Osteoblast (primary cell): ENCODE results near the gene MGMT. TPM values are rescaled to one million over a fixed set of nuclear protein-coding genes. Genes with fewer than 3 reads are reported as not detected.

Experiments used
- DNase-seq: peaks from one replicate; pipeline ENCODE4 v3.0.0; 2011; ENCODE audit warnings: low spot score, mixed read lengths; ENCODE audit not compliant: insufficient read length; ENCODE audit errors: missing footprints
- H2AFZ ChIP-seq: 2 replicates; pipeline ENCODE4 v1.6.0; 2011; ENCODE audit warnings: mild to moderate bottlenecking, low read length
- H3K27ac ChIP-seq: 2 replicates; pipeline ENCODE4 v1.5.1; 2011; ENCODE audit warnings: mild to moderate bottlenecking, low read depth, low read length, moderate library complexity
- H3K27me3 ChIP-seq: 2 replicates; pipeline ENCODE4 v1.6.0; 2012; ENCODE audit warnings: mild to moderate bottlenecking, control low read depth, inconsistent platforms, low read length, moderate library complexity; ENCODE audit not compliant: insufficient read depth
- H3K36me3 ChIP-seq: 2 replicates; pipeline ENCODE4 v1.5.1; 2011; ENCODE audit warnings: mild to moderate bottlenecking, low read length, control low read depth, moderate library complexity; ENCODE audit not compliant: insufficient read depth
- H3K4me1 ChIP-seq: 2 replicates; pipeline ENCODE4 v1.5.1; 2011; ENCODE audit warnings: mild to moderate bottlenecking, low read length, control low read depth, moderate library complexity; ENCODE audit not compliant: insufficient read depth
- H3K4me2 ChIP-seq: 2 replicates; pipeline ENCODE4 v1.6.0; 2011; ENCODE audit warnings: mild to moderate bottlenecking, low read length; ENCODE audit not compliant: insufficient read depth
- H3K4me3 ChIP-seq: fragments of 200-600 bp; sonication (generic); 3 replicates; pipeline ENCODE4 v1.5.1; 2012; ENCODE audit warnings: mild to moderate bottlenecking, low read length, inconsistent platforms; ENCODE audit not compliant: insufficient read depth
- H3K79me2 ChIP-seq: 2 replicates; pipeline ENCODE4 v1.6.0; 2012; ENCODE audit warnings: mild to moderate bottlenecking, low read length, control low read depth, inconsistent platforms; ENCODE audit not compliant: insufficient read depth
- H3K9me3 ChIP-seq: 2 replicates; pipeline ENCODE4 v1.5.1; 2011; ENCODE audit warnings: low read depth, low read length, control low read depth
- H4K20me1 ChIP-seq: 2 replicates; pipeline ENCODE4 v1.6.0; 2012; ENCODE audit warnings: mild to moderate bottlenecking, low read length, control low read depth; ENCODE audit not compliant: insufficient read depth
- CTCF ChIP-seq: IDR thresholded peaks from 2 replicates; pipeline ENCODE4 v1.5.1; 2011; ENCODE audit warnings: mild to moderate bottlenecking, low read depth, low read length, moderate library complexity; ENCODE audit errors: extremely low read depth
- total RNA-seq: library from RNA; depleted of rRNA; stranded (reverse); fragments of >200 nt; gene quantifications from 2 replicates; pipeline ENCODE4 v1.2.3, GENCODE V29; 2012

The MGMT gene
- total RNA-seq, 1 donor = 21.0 TPM

GRCh38 chr10:129550658-129551057 lies 83.6 kb downstream of the MGMT start:
- Histone ChIP-seq H3K4me3 (no peak overlapping the region), H3K36me3 (no peaks in the 10 kb centered on the region), H3K4me1 (no peaks in the 10 kb centered on the region), H3K27me3 (no peaks in the 10 kb centered on the region), H3K4me2 (no peak overlapping the region), H4K20me1 (peaks cover 14% of the 10 kb centered on the region), H3K27ac (no peak overlapping the region), H3K79me2 (no peaks in the 10 kb centered on the region), H2AFZ (no peak overlapping the region), H3K9me3 (no peaks in the 10 kb centered on the region)
- no peak for DNase-seq
- no peak for TF ChIP-seq CTCF

GRCh38 chr10:129552119-129552518 lies 85.1 kb downstream of the MGMT start:
- Histone ChIP-seq H3K79me2 (no peaks in the 10 kb centered on the region), H2AFZ (no peak overlapping the region), H3K4me1 (no peaks in the 10 kb centered on the region), H3K36me3 (no peaks in the 10 kb centered on the region), H3K9me3 (no peaks in the 10 kb centered on the region), H3K4me3 (no peak overlapping the region), H4K20me1 (peaks cover 7% of the 10 kb centered on the region), H3K27me3 (no peaks in the 10 kb centered on the region), H3K4me2 (no peak overlapping the region), H3K27ac (no peak overlapping the region)
- TF ChIP-seq CTCF = no peak
- no peak for DNase-seq

- Histone ChIP-seq H3K27ac (no peak overlapping the region), H3K36me3 (no peaks in the 10 kb centered on the region)
These were observed 86.9 kb downstream of the MGMT start for GRCh38 chr10:129553928-129554327.

GRCh38 chr10:129556316-129556715 lies 89.3 kb downstream of the MGMT start:
- H3K27me3 ChIP-seq = no peaks in the 10 kb centered on the region
- H3K4me1 ChIP-seq = no peaks in the 10 kb centered on the region
- DNase-seq = no peak
- TF ChIP-seq CTCF = no peak
- no peak overlapping the region for H3K4me3 ChIP-seq
- H3K4me2 ChIP-seq = no peak overlapping the region
- no peaks in the 10 kb centered on the region for H4K20me1 ChIP-seq
- H3K79me2 ChIP-seq = no peaks in the 10 kb centered on the region
- H3K27ac ChIP-seq = no peak overlapping the region
- no peak overlapping the region for H2AFZ ChIP-seq
- H3K36me3 ChIP-seq = no peaks in the 10 kb centered on the region
- H3K9me3 ChIP-seq = no peaks in the 10 kb centered on the region

More at GRCh38 chr10:129553928-129554327, 86.9 kb downstream of the MGMT start:
- H3K4me1 ChIP-seq = no peaks in the 10 kb centered on the region
- no peaks in the 10 kb centered on the region for H4K20me1 ChIP-seq
- H3K27me3 ChIP-seq = no peaks in the 10 kb centered on the region
- H3K79me2 ChIP-seq = no peaks in the 10 kb centered on the region
- DNase-seq = no peak
- H3K9me3 ChIP-seq = no peaks in the 10 kb centered on the region
- H3K4me3 ChIP-seq = no peak overlapping the region
- no peak for TF ChIP-seq CTCF
- H2AFZ ChIP-seq = no peak overlapping the region
- no peak overlapping the region for H3K4me2 ChIP-seq
